K562 (cell line): ENCODE data around the gene RBM4B. TPM values are rescaled to one million over a fixed set of nuclear protein-coding genes. Genes with fewer than 3 reads are reported as not detected.

ENCODE experiments used
- ATAC-seq: fragments of 200-7000 bp; cut with Tn5 transposase; 3 replicates; pipeline ENCODE4 v1.9.1; 2020; ENCODE audit warnings: moderate library complexity
- BruUV-seq: library from RNA; stranded (reverse); fragments of 400-500 nt; replicated peaks from 2 replicates; lab custom pipeline; 2021; lab: Mats Ljungman, UMichigan
- CTCF ChIA-PET: fragments of 300-600 bp; formaldehyde crosslinking; extraction: SDS; loops from one replicate; lab custom pipeline; 2021; ENCODE audit warnings: low intra/inter-chr PET ratio; lab: Yijun Ruan, JAX
- POLR2A ChIA-PET: fragments of 300-600, 350-650 bp; sonication (Branson Sonifier 250); formaldehyde crosslinking; extraction: SDS; loops from one replicate; lab custom pipeline; 2021; ENCODE audit warnings: antibody characterized with exemption, inconsistent platforms; lab: Yijun Ruan, JAX
- DNase-seq, 4 experiments: peaks; one replicate each; pipeline versions ENCODE4 v3.0.0 to v3.0.0-alpha.2; 2011 to 2018; ENCODE audit warnings: low spot score in 3 of 4, mixed read lengths in 3 of 4; ENCODE audit errors: extremely low read depth in 1 of 4
- FAIRE-seq: peaks from 2 replicates; lab custom pipeline; 2011; peaks lifted over from hg19 to GRCh38; lab: Jason Lieb, UNC
- H2AFZ ChIP-seq: 2 replicates; pipeline ENCODE4 v1.6.0; 2011; ENCODE audit warnings: low read depth, low read length, control low read depth, inconsistent platforms
- H3K27ac ChIP-seq: fragments of 200-600 bp; 3 replicates; pipeline ENCODE4 v1.8.0; 2011; ENCODE audit warnings: low read depth, mild to moderate bottlenecking, control low read depth, inconsistent platforms, low read length, moderate library complexity, mixed read lengths; ENCODE audit errors: extremely low read depth
- H3K27me3 ChIP-seq, 2 experiments: fragments of 300-600 bp in 1 of 2; 2 replicates in 1 of 2; 3 replicates in 1 of 2; pipeline versions ENCODE4 v1.6.0 to v1.8.0; 2011; ENCODE audit warnings: inconsistent platforms in 2 of 2, low read length in 2 of 2, mild to moderate bottlenecking in 1 of 2, mixed read lengths in 1 of 2, moderate library complexity in 1 of 2; ENCODE audit not compliant: control insufficient read depth in 2 of 2, insufficient read depth in 2 of 2
- H3K36me3 ChIP-seq: fragments of 300-600 bp; 3 replicates; pipeline ENCODE4 v1.8.0; 2011; ENCODE audit warnings: mild to moderate bottlenecking, low read length, inconsistent platforms; ENCODE audit not compliant: control insufficient read depth, insufficient read depth
- H3K4me1 ChIP-seq, 2 experiments: fragments of 200-600 bp in 1 of 2; replicated peaks in 1 of 2; 2 replicates in 1 of 2; 3 replicates in 1 of 2; pipeline versions ENCODE4 v1.5.1 to v1.8.0; 2011; ENCODE audit warnings: inconsistent platforms in 2 of 2, low read length in 2 of 2, mild to moderate bottlenecking in 1 of 2, mixed read lengths in 1 of 2, moderate library complexity in 1 of 2; ENCODE audit not compliant: control insufficient read depth in 2 of 2, insufficient read depth in 2 of 2
- H3K4me2 ChIP-seq: 2 replicates; pipeline ENCODE4 v1.6.1; 2011; ENCODE audit warnings: low read length, control low read depth, inconsistent platforms, mixed read lengths; ENCODE audit not compliant: insufficient read depth
- H3K4me3 ChIP-seq: fragments of 200-600 bp; sonication (generic), shearing (Covaris generic); 2 replicates; pipeline ENCODE4 v1.5.1; 2016; ENCODE audit warnings: control low read depth, inconsistent platforms
- H3K79me2 ChIP-seq: fragments of 200-600 bp; 3 replicates; pipeline ENCODE4 v1.8.0; 2011; ENCODE audit warnings: low read length, inconsistent platforms; ENCODE audit not compliant: control insufficient read depth, insufficient read depth
- H3K9ac ChIP-seq, 2 experiments: 2 replicates each; pipeline versions ENCODE4 v1.6.0 to v1.6.1; 2011; ENCODE audit warnings: low read depth in 2 of 2, low read length in 2 of 2, control low read depth in 1 of 2, inconsistent platforms in 1 of 2, mild to moderate bottlenecking in 1 of 2, mixed read lengths in 1 of 2; ENCODE audit not compliant: insufficient read depth in 1 of 2
- H3K9me1 ChIP-seq: one replicate; pipeline ENCODE4 v1.6.0; 2011; ENCODE audit warnings: inconsistent platforms, mild to moderate bottlenecking, low read length, moderate library complexity; ENCODE audit not compliant: control insufficient read depth, insufficient read depth
- H3K9me3 ChIP-seq: replicated peaks from 2 replicates; pipeline ENCODE4 v1.5.1; 2011; ENCODE audit warnings: low read depth, low read length, inconsistent platforms; ENCODE audit not compliant: control insufficient read depth, insufficient read depth
- H4K20me1 ChIP-seq: replicated peaks from 2 replicates; pipeline ENCODE4 v1.6.1; 2011; ENCODE audit warnings: low read length, inconsistent platforms, mixed read lengths; ENCODE audit not compliant: control insufficient read depth, insufficient read depth
- CREB1 ChIP-seq, 2 experiments: sonication (generic) in 1 of 2; formaldehyde crosslinking in 1 of 2; IDR thresholded peaks; 2 replicates each; pipeline versions ENCODE4 v1.6.1 to v1.8.0; 2012 to 2022; ENCODE audit warnings: inconsistent platforms in 1 of 2, mild to moderate bottlenecking in 1 of 2, missing genetic modification reagents in 1 of 2, moderate library complexity in 1 of 2
- HMG20A ChIP-seq: fragments of 450-650 bp; formaldehyde crosslinking; conservative IDR thresholded peaks from 2 replicates; pipeline ENCODE4 v1.4.0; 2020; ENCODE audit warnings: mild to moderate bottlenecking, mixed read lengths
- PURB ChIP-seq: sonication (generic); formaldehyde crosslinking; IDR thresholded peaks from 2 replicates; pipeline ENCODE4 v1.9.0; 2021; ENCODE audit warnings: low read depth, mild to moderate bottlenecking, missing genetic modification reagents
- SNIP1 ChIP-seq: fragments of 450-650 bp; IDR thresholded peaks from 2 replicates; pipeline ENCODE4 v1.7.1; 2017; ENCODE audit warnings: low read depth, mild to moderate bottlenecking
- whole genome bisulfite sequencing: fragments of 100-300 bp; shearing (Covaris generic); methylation state at CpG from one replicate; pipeline ENCODE4 v1.1.6; 2016; ENCODE audit warnings: low coverage, mixed read lengths; ENCODE audit not compliant: insufficient coverage; ENCODE audit errors: missing lambda C conversion rate; 5-methylcytosine and 5-hydroxymethylcytosine counted together
- in situ Hi-C: fragments of 300-500 bp; cut with MboI; formaldehyde crosslinking; loops from 4 replicates; pipeline ENCODE4 v1.15.0; 2018; ENCODE audit warnings: inconsistent platforms, mixed read lengths
- intact Hi-C: fragments of 100-400 bp; cut with micrococcal nuclease; formaldehyde crosslinking; loops from 2 replicates; pipeline ENCODE4 v1.14.2; 2022
- polyA plus RNA-seq, 8 experiments: library from polyadenylated mRNA; depleted of rRNA in 4 of 8; stranded (reverse) in 5 of 8; unstranded in 3 of 8; fragments of >200 nt; fragmentation: Nextera tagmentation in 2 of 8; fragmentation: Illumina TruSeq in 1 of 8; extraction: Ambion mirVana in 2 of 8; extraction: Trizol in 1 of 8; gene quantifications; 2 replicates each; pipeline versions ENCODE4 v1.2.1 to v1.2.3, GENCODE V29; 2011 to 2014; ENCODE audit warnings: inconsistent platforms in 1 of 8, missing spikeins in 1 of 8
- total RNA-seq, 7 experiments: library from RNA; depleted of rRNA in 6 of 7; stranded (reverse); fragments of >200 nt in 6 of 7; fragmentation: Illumina TruSeq in 2 of 7; extraction: Trizol in 2 of 7; gene quantifications; 2 replicates each; pipeline versions ENCODE4 v1.2.1 to v1.2.3, GENCODE V29; 2011 to 2021; ENCODE audit warnings: low replicate concordance in 1 of 7
- TF ChIP-seq, protein P1 (sequence below): sonication (generic); formaldehyde crosslinking; IDR thresholded peaks from 2 replicates; pipeline ENCODE4 v1.8.1; 2023; ENCODE audit warnings: mild to moderate bottlenecking, missing genetic modification reagents
- TF ChIP-seq, protein P2 (sequence below): fragments of 450-650 bp; IDR thresholded peaks from 2 replicates; pipeline ENCODE4 v1.6.1; 2016; ENCODE audit warnings: borderline replicate concordance
- TF ChIP-seq, protein P3 (sequence below): sonication (generic); IDR thresholded peaks from 2 replicates; pipeline ENCODE4 v1.6.1; 2016
- TF ChIP-seq, protein P4 (sequence below), 2 experiments: fragments of 450-650 bp; formaldehyde crosslinking in 1 of 2; IDR thresholded peaks; 2 replicates each; pipeline versions ENCODE4 v1.4.0 to v1.6.1; 2014 to 2020; ENCODE audit warnings: mild to moderate bottlenecking in 2 of 2, borderline replicate concordance in 1 of 2, low read depth in 1 of 2

The RBM4B gene
- total and polyA plus RNA-seq, 9 of the 15 experiments (the other 6 are each of a cell fraction or from before 2014, with no cell fraction given): 14.6 to 39.9 (median 23.3) TPM

DNA sequence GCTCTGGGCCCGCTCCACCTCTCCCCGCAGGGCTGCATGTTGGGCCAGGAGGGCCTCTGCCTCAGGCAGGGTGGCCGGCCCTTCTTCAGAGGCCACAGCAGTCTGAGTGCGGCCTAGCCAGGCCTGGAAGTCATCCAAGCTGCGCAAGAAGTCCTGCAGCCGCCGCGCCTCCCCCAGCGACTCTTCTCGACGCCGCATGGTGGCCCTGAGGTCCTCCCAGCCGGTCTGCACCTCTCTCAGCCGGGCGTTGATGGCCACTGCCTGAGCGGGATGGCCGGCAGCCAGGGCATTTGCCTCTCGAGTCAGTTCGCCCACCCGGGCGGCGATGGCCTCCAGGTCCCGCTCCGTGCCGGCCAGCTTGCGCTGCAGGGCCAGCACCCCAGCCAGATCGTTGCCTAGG, 23.1 kb upstream of the RBM4B start:
- Histone ChIP-seq H3K9ac (peak overlapping the region; percentile 50 to 88; a peak in 3 of 4 replicates), H3K36me3 (peaks cover 66% of the 10 kb centered on the region; the same call in 2 of the 3 replicates), H3K27ac (peak overlapping the region; percentile 71), H3K4me1 (peaks cover 20 to 44% of the 10 kb centered on the region in 2 experiments), H2AFZ (0 out of 2 replicates have a peak overlapping the region, but pooled peaks have one; percentile 30), H4K20me1 (no peaks in the 10 kb centered on the region), H3K4me2 (peak overlapping the region; percentile 65), H3K9me1 (no peaks in the 10 kb centered on the region), H3K79me2 (peaks cover 11% of the 10 kb centered on the region; the same call in 2 of the 3 replicates), H3K27me3 (no peaks in the 10 kb centered on the region), H3K9me3 (no peaks in the 10 kb centered on the region), H3K4me3 (no peak overlapping the region; the same call in 1 of the 2 replicates)
- in situ Hi-C loops (no loop called here), intact Hi-C loops (no loop called here)
- BruUV-seq: no TSS peak
- peak; percentile 8; the same call in 1 of the 3 replicates for ATAC-seq
- peak; percentile 14 to 28 (median 22) for DNase-seq
- CTCF ChIA-PET: no interaction called here
- POLR2A ChIA-PET: interaction anchor here (0.6 to 2.1 kb wide), 4 partner anchors 8 to 300 kb away, joined by 3 to 9 read pairs (median 4); no protein-coding TSS in a partner anchor
- no peak for FAIRE-seq
- 83% methylated on average over 27 of the region's 27 CpGs for WGBS
- TF ChIP-seq, protein P1, sequence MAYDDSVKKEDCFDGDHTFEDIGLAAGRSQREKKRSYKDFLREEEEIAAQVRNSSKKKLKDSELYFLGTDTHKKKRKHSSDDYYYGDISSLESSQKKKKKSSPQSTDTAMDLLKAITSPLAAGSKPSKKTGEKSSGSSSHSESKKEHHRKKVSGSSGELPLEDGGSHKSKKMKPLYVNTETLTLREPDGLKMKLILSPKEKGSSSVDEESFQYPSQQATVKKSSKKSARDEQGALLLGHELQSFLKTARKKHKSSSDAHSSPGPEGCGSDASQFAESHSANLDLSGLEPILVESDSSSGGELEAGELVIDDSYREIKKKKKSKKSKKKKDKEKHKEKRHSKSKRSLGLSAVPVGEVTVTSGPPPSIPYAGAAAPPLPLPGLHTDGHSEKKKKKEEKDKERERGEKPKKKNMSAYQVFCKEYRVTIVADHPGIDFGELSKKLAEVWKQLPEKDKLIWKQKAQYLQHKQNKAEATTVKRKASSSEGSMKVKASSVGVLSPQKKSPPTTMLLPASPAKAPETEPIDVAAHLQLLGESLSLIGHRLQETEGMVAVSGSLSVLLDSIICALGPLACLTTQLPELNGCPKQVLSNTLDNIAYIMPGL (CRISPR knock-in tag): no peak
- TF ChIP-seq, protein P2, sequence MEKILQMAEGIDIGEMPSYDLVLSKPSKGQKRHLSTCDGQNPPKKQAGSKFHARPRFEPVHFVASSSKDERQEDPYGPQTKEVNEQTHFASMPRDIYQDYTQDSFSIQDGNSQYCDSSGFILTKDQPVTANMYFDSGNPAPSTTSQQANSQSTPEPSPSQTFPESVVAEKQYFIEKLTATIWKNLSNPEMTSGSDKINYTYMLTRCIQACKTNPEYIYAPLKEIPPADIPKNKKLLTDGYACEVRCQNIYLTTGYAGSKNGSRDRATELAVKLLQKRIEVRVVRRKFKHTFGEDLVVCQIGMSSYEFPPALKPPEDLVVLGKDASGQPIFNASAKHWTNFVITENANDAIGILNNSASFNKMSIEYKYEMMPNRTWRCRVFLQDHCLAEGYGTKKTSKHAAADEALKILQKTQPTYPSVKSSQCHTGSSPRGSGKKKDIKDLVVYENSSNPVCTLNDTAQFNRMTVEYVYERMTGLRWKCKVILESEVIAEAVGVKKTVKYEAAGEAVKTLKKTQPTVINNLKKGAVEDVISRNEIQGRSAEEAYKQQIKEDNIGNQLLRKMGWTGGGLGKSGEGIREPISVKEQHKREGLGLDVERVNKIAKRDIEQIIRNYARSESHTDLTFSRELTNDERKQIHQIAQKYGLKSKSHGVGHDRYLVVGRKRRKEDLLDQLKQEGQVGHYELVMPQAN: no peak
- TF ChIP-seq, protein P3, sequence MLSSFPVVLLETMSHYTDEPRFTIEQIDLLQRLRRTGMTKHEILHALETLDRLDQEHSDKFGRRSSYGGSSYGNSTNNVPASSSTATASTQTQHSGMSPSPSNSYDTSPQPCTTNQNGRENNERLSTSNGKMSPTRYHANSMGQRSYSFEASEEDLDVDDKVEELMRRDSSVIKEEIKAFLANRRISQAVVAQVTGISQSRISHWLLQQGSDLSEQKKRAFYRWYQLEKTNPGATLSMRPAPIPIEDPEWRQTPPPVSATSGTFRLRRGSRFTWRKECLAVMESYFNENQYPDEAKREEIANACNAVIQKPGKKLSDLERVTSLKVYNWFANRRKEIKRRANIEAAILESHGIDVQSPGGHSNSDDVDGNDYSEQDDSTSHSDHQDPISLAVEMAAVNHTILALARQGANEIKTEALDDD: no peak
- TF ChIP-seq PURB (no peak), HMG20A (CRISPR knock-in tag) (no peak), CREB1 (IDR thresholded peaks at IDR 0.05) (no peak), CREB1 (CRISPR knock-in tag; IDR thresholded peaks at IDR 0.05) (peak; percentile 31; the same call in 1 of the 2 replicates), SNIP1 (no peak)
- TF ChIP-seq, protein P4, sequence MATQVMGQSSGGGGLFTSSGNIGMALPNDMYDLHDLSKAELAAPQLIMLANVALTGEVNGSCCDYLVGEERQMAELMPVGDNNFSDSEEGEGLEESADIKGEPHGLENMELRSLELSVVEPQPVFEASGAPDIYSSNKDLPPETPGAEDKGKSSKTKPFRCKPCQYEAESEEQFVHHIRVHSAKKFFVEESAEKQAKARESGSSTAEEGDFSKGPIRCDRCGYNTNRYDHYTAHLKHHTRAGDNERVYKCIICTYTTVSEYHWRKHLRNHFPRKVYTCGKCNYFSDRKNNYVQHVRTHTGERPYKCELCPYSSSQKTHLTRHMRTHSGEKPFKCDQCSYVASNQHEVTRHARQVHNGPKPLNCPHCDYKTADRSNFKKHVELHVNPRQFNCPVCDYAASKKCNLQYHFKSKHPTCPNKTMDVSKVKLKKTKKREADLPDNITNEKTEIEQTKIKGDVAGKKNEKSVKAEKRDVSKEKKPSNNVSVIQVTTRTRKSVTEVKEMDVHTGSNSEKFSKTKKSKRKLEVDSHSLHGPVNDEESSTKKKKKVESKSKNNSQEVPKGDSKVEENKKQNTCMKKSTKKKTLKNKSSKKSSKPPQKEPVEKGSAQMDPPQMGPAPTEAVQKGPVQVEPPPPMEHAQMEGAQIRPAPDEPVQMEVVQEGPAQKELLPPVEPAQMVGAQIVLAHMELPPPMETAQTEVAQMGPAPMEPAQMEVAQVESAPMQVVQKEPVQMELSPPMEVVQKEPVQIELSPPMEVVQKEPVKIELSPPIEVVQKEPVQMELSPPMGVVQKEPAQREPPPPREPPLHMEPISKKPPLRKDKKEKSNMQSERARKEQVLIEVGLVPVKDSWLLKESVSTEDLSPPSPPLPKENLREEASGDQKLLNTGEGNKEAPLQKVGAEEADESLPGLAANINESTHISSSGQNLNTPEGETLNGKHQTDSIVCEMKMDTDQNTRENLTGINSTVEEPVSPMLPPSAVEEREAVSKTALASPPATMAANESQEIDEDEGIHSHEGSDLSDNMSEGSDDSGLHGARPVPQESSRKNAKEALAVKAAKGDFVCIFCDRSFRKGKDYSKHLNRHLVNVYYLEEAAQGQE (IDR thresholded peaks at IDR 0.05; ENCODE audit: borderline replicate concordance): no peak
- TF ChIP-seq, protein P4 (CRISPR knock-in tag; IDR thresholded peaks at IDR 0.05; ENCODE audit: low read depth): no peak
